ENCODE results near the gene EDIL3.

- TF ChIP-seq CTCF (optimal IDR thresholded peaks at IDR 0.05 in 1 of 3, IDR thresholded peaks at IDR 0.05 in 1 of 3, conservative IDR thresholded peaks at IDR 0.05 in 1 of 3; ENCODE audit: extremely low read depth in 1 of 3, insufficient read depth in 2 of 3, low read length in 3 of 3) (no peak), EZH2 (IDR thresholded peaks at IDR 0.05; ENCODE audit: low read length) (no peak)
Measured at GRCh38 chr5:84057211-84057610, 327.5 kb downstream of the EDIL3 start.

Data from keratinocyte (primary cell).